ENCODE measurements around the gene MCMBP. TPM values are rescaled to one million over a fixed set of nuclear protein-coding genes. Genes with fewer than 3 reads are reported as not detected.
"Not testable (repeated sequence)": the region's sequence is repeated elsewhere in the genome, so short reads cannot be mapped to it uniquely, and the experiment has no call there.

MCMBP gene, protein sequence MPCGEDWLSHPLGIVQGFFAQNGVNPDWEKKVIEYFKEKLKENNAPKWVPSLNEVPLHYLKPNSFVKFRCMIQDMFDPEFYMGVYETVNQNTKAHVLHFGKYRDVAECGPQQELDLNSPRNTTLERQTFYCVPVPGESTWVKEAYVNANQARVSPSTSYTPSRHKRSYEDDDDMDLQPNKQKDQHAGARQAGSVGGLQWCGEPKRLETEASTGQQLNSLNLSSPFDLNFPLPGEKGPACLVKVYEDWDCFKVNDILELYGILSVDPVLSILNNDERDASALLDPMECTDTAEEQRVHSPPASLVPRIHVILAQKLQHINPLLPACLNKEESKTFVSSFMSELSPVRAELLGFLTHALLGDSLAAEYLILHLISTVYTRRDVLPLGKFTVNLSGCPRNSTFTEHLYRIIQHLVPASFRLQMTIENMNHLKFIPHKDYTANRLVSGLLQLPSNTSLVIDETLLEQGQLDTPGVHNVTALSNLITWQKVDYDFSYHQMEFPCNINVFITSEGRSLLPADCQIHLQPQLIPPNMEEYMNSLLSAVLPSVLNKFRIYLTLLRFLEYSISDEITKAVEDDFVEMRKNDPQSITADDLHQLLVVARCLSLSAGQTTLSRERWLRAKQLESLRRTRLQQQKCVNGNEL
- 91.2 and 95.3 TPM in 2 replicates for total RNA-seq (2014; rRNA removed; shearing (Covaris generic))

- Histone ChIP-seq H3K27ac (peak within 1 kb of the TSS; percentile 53), H3K27me3 (no peaks in the 10 kb centered on the region), H3K9me3 (replicated peaks) (no peaks in the 10 kb centered on the region), H3K4me3 (peak within 1 kb of the TSS; percentile 89), H3K4me1 (no peaks in the 10 kb centered on the region), H3K36me3 (no peaks in the 10 kb centered on the region)
- no peak for DNase-seq
Observed at GRCh38 chr10:119872610-119872859, at the start of gene MCMBP. TSS of gene MCMBP (minus strand) at chr10:119872843. CDS start at chr10:119872584, 259 bp downstream.

- DNase-seq: no peak
- Histone ChIP-seq H3K4me1 (no peaks in the 10 kb centered on the region), H3K9me3 (replicated peaks) (no peaks in the 10 kb centered on the region), H3K27ac (no peak overlapping the region), H3K36me3 (peaks cover 65% of the 10 kb centered on the region), H3K27me3 (no peaks in the 10 kb centered on the region), H3K4me3 (no peak overlapping the region)
Observed at GRCh38 chr10:119919826-119920225, 47.2 kb upstream of the MCMBP start.

DNA sequence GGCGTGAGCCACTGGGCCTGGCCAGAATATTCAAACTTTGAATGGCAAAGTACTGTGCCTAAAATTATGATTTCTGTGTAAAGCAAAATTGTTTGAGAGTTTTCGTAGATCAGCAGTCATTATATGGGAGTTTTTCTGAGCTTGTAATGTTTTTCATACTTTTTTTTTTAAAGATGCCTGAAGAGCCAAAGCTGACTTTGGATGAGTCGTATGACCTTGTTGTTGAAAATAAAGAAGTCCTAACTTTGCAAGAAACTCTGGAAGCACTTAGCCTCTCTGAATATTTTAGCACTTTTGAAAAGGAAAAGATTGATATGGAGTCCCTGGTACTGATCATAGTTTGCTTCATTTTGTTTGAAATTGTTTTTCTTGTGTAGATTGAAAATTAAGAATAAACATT lies 46.6 kb upstream of the MCMBP start:
- Histone ChIP-seq H3K27me3 (no peaks in the 10 kb centered on the region), H3K27ac (no peak overlapping the region), H3K36me3 (peaks cover 66% of the 10 kb centered on the region), H3K4me3 (no peak overlapping the region), H3K4me1 (no peaks in the 10 kb centered on the region), H3K9me3 (replicated peaks) (no peaks in the 10 kb centered on the region)
- DNase-seq: no peak

GRCh38 chr10:119917777-119918176 lies 45.1 kb upstream of the MCMBP start:
- no peaks in the 10 kb centered on the region for H3K4me1 ChIP-seq
- no peak overlapping the region for H3K4me3 ChIP-seq
- no peak overlapping the region for H3K27ac ChIP-seq
- no peak for DNase-seq
- no peaks in the 10 kb centered on the region for H3K9me3 ChIP-seq (replicated peaks)
- H3K36me3 ChIP-seq: peaks cover 62% of the 10 kb centered on the region
- H3K27me3 ChIP-seq: no peaks in the 10 kb centered on the region

DNA sequence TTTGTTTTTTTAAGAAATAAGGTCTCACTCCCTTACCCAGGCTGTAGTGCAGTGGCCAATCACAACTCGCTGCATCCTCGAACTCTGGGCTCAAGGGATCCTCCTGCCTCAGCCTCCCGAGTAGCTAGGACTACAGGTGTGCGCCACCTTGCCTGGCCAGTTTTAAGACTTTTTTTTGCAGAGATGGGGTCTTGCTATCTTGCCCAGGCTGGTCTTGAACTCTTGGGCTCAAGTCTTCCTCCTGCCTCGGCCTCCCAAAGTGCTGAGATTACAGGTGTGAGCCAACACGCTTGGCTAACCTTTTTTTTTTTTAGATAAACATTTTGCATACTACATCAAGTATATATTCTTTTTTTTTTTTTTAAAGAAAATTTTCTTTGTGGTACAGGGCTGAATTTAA lies 38.0 kb upstream of the MCMBP start:
- peaks cover 60% of the 10 kb centered on the region for H3K36me3 ChIP-seq
- no peak for DNase-seq

DNA sequence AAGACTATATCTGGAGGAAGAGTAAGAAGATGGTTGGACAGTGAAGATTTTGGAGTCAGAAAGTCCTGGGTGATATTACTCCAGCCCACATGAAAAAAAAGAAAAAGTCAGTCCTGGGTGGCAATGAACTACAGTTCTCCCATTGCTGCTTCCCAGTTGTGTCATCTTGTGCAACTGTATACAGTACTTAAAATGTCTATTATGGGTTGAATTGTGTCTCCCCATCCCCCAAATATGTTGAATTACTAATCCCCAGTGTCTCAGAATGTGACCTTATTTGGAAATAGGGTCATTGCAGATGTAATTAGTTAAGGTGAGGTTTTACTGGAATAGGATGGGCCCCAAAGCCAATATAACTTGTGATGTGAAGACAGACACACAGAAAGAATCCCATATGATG lies 35.5 kb upstream of the MCMBP start:
- H3K4me3 ChIP-seq: no peak overlapping the region
- peaks cover 72% of the 10 kb centered on the region for H3K36me3 ChIP-seq
- H3K27ac ChIP-seq: no peak overlapping the region
- H3K27me3 ChIP-seq: no peaks in the 10 kb centered on the region
- no peaks in the 10 kb centered on the region for H3K9me3 ChIP-seq (replicated peaks)
- H3K4me1 ChIP-seq: no peaks in the 10 kb centered on the region
- no peak for DNase-seq

More for the DNA sequence above, 38.0 kb upstream of the MCMBP start:
- Histone ChIP-seq H3K9me3 (replicated peaks) (no peaks in the 10 kb centered on the region), H3K4me1 (no peaks in the 10 kb centered on the region), H3K27me3 (no peaks in the 10 kb centered on the region), H3K4me3 (no peak overlapping the region), H3K27ac (no peak overlapping the region)

GRCh38 chr10:119907695-119908094 lies 35.1 kb upstream of the MCMBP start:
- H3K9me3 ChIP-seq (replicated peaks); H3K27ac ChIP-seq; H3K4me1 ChIP-seq; H3K27me3 ChIP-seq; H3K4me3 ChIP-seq; DNase-seq: not testable (repeated sequence)
- peaks cover 72% of the 10 kb centered on the region for H3K36me3 ChIP-seq

DNA sequence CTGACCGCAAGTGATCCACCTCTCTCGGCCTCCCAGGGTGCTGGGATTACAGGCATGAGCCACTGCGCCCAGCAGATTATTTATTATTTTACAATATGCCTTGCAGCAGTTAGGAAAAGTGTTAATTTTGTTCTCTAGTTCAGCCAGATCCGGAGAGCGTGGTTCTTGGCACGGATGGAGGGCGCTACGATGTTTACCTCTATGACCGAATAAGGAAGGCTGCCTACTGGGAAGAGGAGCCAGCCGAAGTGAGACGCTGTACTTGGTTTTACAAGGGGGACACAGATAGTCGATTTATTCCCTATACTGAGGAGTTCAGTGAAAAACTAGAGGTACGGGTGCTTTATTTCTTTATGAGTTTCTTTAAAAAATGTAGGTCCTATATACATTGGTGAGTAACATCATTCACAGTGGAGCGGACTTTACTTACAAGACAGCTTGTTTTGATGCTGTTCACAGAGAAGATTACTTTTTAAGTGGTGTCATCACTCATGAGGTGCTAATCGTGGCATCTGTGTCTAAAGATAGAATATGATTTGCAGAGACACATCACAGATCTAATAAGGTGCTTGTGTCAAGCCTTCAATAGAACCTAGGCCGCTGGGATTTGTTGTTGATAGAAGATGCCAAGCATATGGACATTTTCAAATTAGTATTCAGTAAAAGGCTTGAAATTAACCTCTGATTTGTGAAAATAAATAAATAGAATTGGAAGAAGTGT lies 31.5 kb upstream of the MCMBP start:
- Histone ChIP-seq H3K27me3 (no peaks in the 10 kb centered on the region), H3K27ac (no peak overlapping the region), H3K36me3 (peaks cover 80% of the 10 kb centered on the region)

GRCh38 chr10:119898577-119898976 lies 25.9 kb upstream of the MCMBP start:
- Histone ChIP-seq H3K4me3 (no peak overlapping the region), H3K27me3 (no peaks in the 10 kb centered on the region), H3K36me3 (peaks cover 49% of the 10 kb centered on the region), H3K4me1 (no peaks in the 10 kb centered on the region), H3K27ac (no peak overlapping the region), H3K9me3 (replicated peaks) (no peaks in the 10 kb centered on the region)
- no peak for DNase-seq

More for the DNA sequence above, 31.5 kb upstream of the MCMBP start:
- DNase-seq: no peak
- no peaks in the 10 kb centered on the region for H3K9me3 ChIP-seq (replicated peaks)
- H3K4me1 ChIP-seq: no peaks in the 10 kb centered on the region
- no peak overlapping the region for H3K4me3 ChIP-seq

DNA sequence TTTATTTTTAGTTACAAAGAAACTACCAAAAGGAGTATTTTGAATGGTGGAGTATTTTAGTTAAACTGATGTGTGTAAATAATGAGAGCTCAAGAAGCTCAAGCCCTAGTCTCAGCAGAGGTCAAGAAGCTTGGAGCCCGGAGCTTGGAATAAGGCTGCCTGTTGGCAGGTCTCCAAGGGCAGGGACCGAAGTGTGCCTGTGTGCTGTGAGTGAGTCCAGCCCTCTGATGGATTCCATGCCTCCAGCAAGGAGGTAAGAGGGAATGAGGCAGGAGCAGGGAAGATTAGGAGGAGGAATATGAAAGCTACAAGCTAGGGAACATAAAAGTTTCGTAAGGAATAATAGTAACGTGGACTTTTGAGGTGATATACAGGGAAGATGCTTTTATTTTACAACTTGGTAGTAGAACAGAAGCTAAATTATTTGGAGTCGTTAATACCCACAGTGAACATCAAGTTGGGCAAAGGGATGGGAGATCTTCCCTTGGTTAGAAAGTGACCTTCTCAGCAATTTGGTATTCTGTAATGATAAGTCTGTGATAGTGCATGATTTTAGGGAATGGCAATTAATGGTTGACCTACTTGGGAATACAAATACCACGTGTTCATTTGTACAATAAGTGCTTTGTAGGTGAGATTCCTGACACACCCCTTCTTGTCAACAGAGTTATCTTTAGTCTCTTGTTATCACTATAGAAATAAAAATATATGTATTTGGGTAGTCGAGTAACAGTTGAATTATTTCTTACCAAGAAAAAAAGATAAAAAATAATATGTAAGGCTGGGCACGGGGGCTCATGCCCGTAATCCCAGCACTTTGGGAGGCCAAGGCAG lies 24.5 kb upstream of the MCMBP start:
- Histone ChIP-seq H3K36me3 (peaks cover 37% of the 10 kb centered on the region), H3K9me3 (replicated peaks) (no peaks in the 10 kb centered on the region), H3K4me1 (no peaks in the 10 kb centered on the region), H3K4me3 (no peak overlapping the region), H3K27me3 (no peaks in the 10 kb centered on the region), H3K27ac (no peak overlapping the region)
- DNase-seq: peak in 1 of 2 experiments; percentile 30

DNA sequence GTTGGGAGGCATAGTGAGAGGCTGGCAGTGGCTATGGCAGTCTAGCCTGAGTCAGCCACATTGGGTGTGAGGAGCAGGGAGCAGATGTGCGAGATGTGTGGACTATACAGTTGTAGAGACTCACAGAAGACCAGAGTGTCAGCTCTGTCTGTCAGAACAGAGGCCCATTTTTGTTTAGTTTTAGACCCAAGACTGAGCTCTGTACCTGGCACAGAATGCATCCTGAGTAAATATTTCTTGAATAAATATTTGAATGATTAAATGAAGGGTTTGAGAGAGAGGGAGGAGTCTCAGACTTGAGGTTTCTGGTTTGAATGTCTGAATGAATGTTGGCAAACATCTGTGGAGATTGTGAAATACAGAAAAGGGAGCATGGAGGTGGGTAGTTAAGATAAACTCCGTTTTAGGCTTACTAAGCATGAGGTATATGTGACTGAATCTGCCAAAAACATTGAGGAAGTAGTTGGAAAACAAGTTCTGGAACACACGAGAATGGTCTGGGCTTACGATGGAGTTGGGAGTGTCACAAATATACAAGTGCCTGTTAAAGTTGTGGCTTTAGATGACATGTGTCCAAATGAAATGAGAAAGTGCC lies 23.5 kb upstream of the MCMBP start:
- Histone ChIP-seq H3K36me3 (peaks cover 31% of the 10 kb centered on the region), H3K4me1 (peaks cover 3% of the 10 kb centered on the region; the same call in 1 of the 2 replicates), H3K9me3 (replicated peaks) (peaks cover under 1% of the 10 kb centered on the region; the same call in 1 of the 2 replicates), H3K4me3 (no peak overlapping the region), H3K27ac (no peak overlapping the region), H3K27me3 (no peaks in the 10 kb centered on the region)
- DNase-seq: no peak

DNA sequence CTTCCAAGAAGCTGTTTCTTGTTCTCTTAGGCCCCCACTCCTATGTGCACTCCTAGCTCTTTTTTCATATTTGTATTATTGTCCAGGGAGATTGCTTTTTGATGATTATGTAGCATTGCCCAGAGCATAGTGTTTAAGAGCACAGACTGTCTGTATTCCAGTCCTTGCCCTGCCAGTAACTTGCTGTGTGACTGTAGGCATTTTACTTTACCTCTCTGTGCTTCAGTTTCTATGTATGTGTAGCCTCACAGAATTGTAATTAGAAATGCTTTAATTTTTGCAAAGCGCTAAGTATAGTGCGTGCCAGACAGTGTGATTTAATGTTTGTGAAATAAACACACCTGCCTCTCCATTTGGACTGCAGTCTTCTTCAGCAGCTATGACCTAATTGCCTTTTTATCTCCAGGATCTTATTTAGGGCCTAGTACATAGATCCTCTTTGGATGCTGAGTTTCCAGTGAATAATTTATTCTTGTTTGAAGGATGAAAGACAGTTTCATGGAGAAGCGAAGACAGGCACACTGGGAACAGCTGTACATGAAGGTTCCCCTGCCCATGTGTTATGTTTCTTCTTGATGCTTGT lies 21.3 kb upstream of the MCMBP start:
- Histone ChIP-seq H3K9me3 (replicated peaks) (peaks cover 6% of the 10 kb centered on the region; the same call in 1 of the 2 replicates), H3K27me3 (no peaks in the 10 kb centered on the region), H3K4me3 (peak overlapping the region; percentile 76; the same call in 1 of the 2 replicates), H3K36me3 (peaks cover 16% of the 10 kb centered on the region), H3K27ac (no peak overlapping the region), H3K4me1 (peaks cover 3% of the 10 kb centered on the region; the same call in 1 of the 2 replicates)
- DNase-seq: no peak

DNA sequence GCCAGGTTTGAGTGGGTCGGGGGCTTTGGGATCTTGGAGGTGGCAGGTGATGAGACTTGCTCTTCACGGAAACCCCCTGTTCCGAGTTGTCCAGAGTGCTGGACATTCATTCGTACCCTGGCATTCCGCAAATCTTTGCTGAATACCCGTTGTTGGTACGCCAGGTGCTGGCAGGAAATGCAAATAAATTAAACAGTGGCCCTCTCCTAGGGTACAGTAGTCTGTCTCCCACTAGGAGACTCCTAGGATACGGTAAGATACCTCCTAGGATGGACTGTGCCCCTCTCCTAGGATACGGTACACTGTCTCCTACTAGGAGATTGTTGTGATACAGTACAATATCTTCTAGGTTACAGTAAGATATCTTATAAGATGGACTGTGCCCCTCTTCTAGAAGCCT lies 20.4 kb upstream of the MCMBP start:
- H3K4me1 ChIP-seq: peaks cover 3% of the 10 kb centered on the region; the same call in 1 of the 2 replicates

More for the DNA sequence above, 20.4 kb upstream of the MCMBP start:
- Histone ChIP-seq H3K36me3 (peaks cover 13% of the 10 kb centered on the region), H3K4me3 (peak overlapping the region; percentile 76), H3K9me3 (replicated peaks) (peaks cover 6% of the 10 kb centered on the region; the same call in 1 of the 2 replicates), H3K27me3 (no peaks in the 10 kb centered on the region), H3K27ac (peak overlapping the region; percentile 69)
- no peak for DNase-seq
